GM12865 (cell line): Measurements from ENCODE around the gene ABCE1.

Experiments used
- DNase-seq: peaks from one replicate; pipeline ENCODE4 v3.0.0; 2010; ENCODE audit warnings: low read depth
- H3K4me3 ChIP-seq: 2 replicates; pipeline ENCODE4 v1.5.1; 2011; ENCODE audit warnings: mild to moderate bottlenecking, low read depth, low read length, control low read depth
- TF ChIP-seq, protein P1 (sequence below): IDR thresholded peaks from 2 replicates; pipeline ENCODE4 v1.5.1; 2011; ENCODE audit warnings: low read length, control low read depth, low read depth, inconsistent platforms; ENCODE audit not compliant: insufficient read depth; ENCODE audit errors: missing control alignments

The ABCE1 gene

DNA sequence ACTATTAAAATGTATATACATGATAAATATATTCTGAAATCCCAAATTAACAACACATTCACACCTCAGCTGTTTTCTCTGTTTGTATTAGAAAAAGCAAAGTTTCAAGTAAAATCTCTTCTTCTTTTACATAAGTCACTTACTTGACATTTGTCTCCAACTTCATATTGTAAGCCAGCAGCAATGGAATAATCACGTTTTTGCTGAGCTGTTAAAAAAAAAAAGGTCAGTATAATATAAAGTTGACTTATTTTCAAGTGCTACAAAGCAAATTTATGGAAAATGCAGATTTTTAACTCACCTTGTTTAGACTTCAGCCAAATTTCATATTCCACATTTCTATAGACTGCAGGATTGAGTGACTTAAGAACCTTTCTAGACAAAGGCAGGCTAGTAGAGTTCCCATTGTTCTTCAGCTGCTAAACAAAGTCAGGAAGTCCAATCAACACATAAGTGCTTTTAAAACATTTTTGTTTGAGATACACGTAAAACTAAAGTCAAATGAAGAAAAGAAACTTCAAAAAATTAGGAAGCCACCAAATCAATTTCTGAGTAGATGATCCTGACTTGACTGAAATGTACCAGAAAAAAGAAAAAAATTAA is 57.3 kb downstream of the ABCE1 start:
- no peak overlapping the region for H3K4me3 ChIP-seq
- no peak for DNase-seq
- TF ChIP-seq, protein P1, sequence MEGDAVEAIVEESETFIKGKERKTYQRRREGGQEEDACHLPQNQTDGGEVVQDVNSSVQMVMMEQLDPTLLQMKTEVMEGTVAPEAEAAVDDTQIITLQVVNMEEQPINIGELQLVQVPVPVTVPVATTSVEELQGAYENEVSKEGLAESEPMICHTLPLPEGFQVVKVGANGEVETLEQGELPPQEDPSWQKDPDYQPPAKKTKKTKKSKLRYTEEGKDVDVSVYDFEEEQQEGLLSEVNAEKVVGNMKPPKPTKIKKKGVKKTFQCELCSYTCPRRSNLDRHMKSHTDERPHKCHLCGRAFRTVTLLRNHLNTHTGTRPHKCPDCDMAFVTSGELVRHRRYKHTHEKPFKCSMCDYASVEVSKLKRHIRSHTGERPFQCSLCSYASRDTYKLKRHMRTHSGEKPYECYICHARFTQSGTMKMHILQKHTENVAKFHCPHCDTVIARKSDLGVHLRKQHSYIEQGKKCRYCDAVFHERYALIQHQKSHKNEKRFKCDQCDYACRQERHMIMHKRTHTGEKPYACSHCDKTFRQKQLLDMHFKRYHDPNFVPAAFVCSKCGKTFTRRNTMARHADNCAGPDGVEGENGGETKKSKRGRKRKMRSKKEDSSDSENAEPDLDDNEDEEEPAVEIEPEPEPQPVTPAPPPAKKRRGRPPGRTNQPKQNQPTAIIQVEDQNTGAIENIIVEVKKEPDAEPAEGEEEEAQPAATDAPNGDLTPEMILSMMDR: no peak

DNA sequence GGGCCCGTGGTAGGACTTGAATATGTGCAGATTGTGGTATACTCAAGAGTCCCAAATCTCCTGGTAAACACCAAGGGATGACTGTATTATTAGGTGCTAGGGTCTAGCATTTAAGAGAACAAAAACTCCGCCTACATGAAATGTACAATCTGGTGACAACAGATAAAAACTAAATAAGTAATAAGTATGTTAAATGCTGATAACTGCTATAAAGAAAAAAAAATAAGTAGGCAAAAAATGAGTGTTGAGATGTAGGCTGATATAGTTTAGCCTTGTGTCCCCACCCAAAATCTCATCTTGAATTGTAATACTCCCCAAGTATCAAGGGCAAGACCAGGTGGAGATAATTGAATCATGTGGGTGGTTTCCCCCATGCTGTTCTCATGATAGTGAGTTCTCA is 58.9 kb downstream of the ABCE1 start:
- no peak for DNase-seq
- TF ChIP-seq, protein P1: no peak
- no peak overlapping the region for H3K4me3 ChIP-seq

- TF ChIP-seq, protein P1: no peak
- no peak for DNase-seq
- no peak overlapping the region for H3K4me3 ChIP-seq
Measured at GRCh38 chr4:145161549-145161948, 63.4 kb downstream of the ABCE1 start.

- H3K4me3 ChIP-seq: no peak overlapping the region
- DNase-seq: no peak
- TF ChIP-seq, protein P1: no peak
Measured at GRCh38 chr4:145167887-145168286, 69.8 kb downstream of the ABCE1 start.

- H3K4me3 ChIP-seq: no peak overlapping the region
- DNase-seq: no peak
- TF ChIP-seq, protein P1: no peak
Measured at GRCh38 chr4:145168581-145169187, 70.6 kb downstream of the ABCE1 start.

DNA sequence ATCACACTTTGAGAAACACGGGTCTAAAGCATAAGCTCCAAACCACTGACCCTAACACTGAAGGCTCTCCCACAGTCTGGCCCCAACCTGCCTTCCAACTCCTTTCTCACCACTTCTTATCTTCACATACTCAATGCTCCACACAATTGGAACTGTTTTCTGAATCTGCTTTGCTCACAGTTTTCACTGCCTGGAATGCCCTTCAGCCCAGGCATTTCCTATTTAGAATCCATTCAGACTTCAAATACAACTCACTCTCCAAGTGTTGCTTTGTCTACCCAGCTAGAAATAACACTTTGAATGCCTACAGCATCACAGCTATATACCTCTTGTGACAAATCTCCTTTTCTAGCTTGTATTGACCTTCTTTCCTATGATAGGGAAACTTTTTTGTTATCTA is 72.1 kb downstream of the ABCE1 start:
- DNase-seq: no peak
- H3K4me3 ChIP-seq: no peak overlapping the region
- TF ChIP-seq, protein P1: no peak

- TF ChIP-seq, protein P1: no peak
- DNase-seq: no peak
- H3K4me3 ChIP-seq: no peak overlapping the region
Measured at GRCh38 chr4:145171911-145172310, 73.8 kb downstream of the ABCE1 start.
